NCI-H2196 (cell line): ENCODE data around the gene SPSB1.
"Not testable (repeated sequence)": the region's sequence is repeated elsewhere in the genome, so short reads cannot be mapped to it uniquely, and the experiment has no call there.

Experiments
- DNase-seq: peaks from one replicate; lab custom pipeline; 2025; ENCODE audit not compliant: unreplicated experiment; lab: John Stamatoyannopoulos, UW

Gene SPSB1

DNA sequence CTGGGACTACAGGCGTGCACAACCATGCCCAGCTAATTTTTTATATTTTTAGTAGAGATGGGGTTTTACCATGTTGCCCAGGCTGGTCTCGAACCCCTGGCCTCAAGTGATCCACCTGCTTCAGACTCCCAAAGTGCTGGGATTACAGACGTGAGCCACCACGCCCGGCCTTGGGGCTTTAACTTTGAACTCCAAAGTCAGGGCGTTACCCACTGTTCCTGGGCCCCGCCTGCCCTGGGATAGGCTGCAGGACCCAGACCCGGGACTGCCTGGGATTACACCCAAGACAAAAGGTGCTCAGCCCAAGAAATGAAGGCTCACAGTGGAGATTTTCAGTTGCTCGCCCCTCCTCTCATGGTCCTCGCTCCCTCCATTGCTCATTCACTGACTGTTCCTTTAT lies 92.7 kb downstream of the SPSB1 start:
- DNase-seq = not testable (repeated sequence)

- no peak for DNase-seq
Measured at GRCh38 chr1:9385801-9386573, 93.3 kb downstream of the SPSB1 start.

- no peak for DNase-seq
Measured at GRCh38 chr1:9388335-9389180, 95.9 kb downstream of the SPSB1 start.

- no peak for DNase-seq
Measured at GRCh38 chr1:9389968-9390367, 97.3 kb downstream of the SPSB1 start.

GRCh38 chr1:9391620-9392019 lies 98.9 kb downstream of the SPSB1 start:
- DNase-seq = no peak

DNA sequence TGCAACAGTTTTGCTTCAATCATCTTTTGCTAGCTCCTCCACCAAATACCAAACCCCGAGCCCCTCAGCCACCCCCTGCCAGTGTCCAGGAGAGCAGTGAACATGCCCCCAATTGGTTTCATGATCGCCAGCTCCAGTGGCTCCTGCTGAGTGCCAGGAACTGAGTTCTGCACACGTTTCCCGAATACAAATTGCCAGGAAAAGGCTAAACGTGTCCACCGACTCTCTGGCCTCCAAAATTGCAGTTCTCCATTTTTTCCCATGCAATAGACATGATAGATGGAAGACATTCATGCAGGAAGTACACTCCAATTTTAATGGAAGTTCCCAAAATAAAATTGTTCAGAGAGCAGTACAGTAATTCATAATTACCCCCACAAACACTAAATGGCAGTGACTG lies 101.3 kb downstream of the SPSB1 start:
- DNase-seq = no peak

DNA sequence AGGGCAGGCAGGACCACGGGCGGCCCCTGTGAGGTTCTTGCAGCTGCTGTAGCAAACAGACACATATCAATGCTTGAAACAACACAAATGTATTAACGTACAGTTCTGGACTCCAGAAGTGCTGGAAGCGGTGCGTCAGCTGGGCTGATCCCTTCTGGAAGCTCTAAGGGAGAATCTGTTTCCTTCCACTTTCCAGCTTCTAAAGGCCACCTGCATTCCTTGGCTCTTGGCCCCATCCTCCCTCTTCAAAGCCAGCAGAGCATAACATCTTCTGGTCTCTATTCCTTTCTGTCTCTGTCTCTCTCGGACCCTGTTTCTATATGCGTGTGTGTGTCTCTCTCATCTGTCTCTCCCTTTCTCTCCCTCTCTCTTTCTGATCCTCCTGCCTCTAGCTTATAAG lies 102.3 kb downstream of the SPSB1 start:
- no peak for DNase-seq

GRCh38 chr1:9397047-9397446 lies 104.4 kb downstream of the SPSB1 start:
- no peak for DNase-seq

GRCh38 chr1:9397997-9398526 lies 105.4 kb downstream of the SPSB1 start:
- no peak for DNase-seq

DNA sequence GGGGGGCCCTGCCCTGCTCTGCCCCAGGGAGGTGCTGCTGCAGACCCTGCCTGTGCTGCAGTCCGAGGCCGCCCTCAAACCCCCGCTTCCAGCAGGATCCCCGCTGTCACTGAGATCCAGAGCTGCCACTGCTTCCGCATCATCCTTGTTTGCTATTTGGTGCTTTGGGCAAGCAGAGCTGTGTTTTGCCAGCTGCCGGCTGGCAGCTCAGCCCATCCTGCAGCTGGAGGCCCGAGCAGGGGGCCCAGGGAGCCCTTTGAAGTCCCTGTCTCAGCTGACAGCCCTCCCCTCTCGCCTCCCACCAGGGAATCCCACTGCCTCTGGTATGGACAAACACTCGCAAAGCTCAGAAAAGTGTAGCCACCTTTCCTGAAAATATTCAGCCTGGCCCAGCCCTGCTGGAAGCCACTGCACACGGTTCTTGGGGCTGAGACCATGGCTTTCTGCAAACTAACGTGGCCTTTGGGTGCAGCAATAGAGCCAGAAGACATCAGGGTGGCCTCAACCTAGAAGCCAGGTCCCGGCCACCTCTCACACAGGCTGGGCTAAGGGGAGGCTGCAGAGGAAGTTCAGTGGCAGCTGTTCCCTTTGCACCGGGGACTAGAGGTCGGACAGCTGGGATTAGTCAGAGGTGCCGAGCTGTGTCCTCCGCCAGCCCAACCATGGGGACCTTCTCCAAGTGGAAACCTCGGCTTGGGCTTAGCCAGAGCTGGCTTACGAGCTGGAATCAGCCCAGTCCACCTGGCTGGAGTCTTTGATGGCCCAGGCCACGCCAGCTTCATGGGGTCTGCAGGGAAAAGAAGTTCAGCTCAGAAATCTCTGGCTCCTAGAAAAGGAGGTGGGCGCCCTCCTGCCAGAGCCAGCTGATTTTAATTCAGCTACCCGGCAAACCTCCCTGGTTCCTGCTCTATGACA lies 107.1 kb downstream of the SPSB1 start:
- DNase-seq = peak; percentile 21

DNA sequence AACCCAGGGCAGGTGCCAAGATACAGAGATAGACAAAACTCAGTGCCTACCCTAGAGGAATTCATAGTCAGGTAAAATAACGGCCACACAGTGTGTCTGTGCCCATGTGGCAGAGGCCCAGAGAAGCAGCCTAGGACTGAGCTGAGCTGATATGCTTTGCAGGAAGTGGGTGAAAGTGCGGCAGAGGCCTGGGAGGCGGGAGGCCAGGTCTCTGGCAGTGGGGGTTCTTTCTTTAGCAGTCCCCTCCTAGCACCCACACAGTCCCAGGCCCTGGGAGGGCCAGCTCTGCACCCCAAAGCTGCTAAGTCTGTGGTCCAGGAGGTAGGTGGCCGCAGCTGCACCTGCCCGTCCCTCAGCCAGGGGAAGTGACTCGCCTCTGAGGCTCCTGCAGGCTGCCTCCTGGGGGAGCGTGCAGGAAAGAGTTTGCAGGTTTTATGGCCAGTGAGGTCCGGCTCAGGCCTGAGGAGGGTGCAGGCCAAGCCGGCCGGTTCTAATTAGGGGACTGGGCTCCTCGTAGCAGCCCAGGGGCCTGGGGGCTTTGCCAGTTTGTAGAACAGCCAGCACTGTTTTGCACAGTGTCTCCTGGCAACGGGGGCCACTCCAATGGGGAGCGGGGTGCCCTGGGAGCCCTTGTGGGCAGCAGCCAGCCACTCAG lies 107.9 kb downstream of the SPSB1 start:
- DNase-seq = no peak

GRCh38 chr1:9401080-9401453 lies 108.4 kb downstream of the SPSB1 start:
- no peak for DNase-seq

DNA sequence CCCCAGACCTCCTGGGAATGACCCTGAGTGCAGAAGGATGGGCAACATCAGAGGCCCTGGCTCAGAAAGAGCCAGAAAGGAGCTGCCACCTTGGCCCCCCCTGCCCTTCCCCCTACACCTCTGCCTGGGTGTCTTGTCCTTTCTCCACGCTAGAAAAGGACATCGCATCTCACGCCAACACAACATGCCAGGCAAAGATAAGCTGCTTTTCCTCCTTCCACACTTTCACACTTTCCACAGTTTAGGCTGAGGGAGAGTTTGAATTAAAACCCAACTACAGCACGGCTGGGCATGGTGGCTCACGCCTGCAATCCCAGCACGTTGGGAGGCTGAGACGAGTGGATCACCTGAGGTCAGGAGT lies 109.5 kb downstream of the SPSB1 start:
- no peak for DNase-seq

DNA sequence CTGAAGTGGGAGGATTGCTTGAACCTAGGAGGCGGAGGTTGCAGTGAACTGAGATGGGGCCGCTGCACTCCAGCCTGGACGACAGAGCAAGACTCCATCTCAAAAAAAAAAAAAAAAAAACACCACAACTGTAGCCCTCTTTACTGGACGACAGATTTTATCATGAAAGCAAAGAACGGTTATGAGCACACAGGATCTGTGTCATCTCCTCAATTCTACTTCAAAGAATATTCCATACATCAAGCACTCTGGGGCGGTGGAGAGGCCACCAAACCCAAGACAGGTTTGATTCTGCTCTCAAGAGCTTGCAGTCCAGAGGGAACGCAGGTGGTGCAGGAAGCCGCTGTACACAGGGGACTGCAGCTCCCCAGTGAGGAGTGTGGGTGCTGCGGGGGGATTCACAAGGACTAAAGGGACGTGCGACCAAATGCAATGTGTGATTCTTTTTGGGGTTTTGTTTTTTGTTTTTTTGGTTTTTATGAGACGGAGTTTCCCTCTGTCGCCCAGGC lies 110.1 kb downstream of the SPSB1 start:
- no peak for DNase-seq

DNA sequence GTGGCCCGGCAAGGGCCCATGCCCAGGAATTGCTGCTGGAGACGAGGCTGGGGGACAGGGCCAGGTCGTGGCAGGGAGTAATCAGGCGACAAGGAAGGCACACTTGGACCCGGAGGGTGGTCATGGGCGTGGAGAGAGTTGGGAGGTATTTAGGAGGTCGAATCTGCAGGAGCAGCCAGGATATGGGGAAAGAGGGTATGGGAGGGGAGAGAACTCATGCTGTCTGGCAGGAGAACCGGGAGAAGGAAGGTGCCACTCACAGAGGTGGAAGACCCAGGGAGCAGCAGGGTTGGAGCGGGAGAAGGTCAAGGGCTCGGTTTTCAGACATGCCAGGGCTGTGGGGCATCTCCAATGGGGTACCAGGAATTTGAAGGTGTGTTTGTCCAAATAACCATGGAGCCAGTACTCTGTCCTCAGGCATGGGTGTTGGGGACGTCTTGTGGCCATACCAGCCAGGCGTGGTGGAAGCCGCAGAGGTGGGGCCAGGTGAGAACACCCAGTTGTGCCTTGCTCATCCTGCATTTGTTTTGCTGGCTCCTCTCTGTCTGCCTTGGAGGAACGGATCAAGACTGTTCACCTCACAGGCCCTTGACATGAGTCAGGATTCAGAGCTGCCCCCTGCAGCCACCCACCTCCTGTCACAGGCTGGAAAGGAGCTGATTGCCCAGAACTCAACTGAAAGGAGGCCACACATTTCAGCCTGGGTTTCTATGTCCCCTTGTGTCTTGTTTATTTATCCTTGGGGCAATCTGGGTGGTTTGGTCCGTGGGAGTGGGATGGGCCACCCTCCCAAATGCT lies 111.6 kb downstream of the SPSB1 start:
- DNase-seq = no peak

- peak; percentile 51 for DNase-seq
Measured at GRCh38 chr1:9406111-9406510, 113.4 kb downstream of the SPSB1 start.

- DNase-seq = no peak
Measured at GRCh38 chr1:9410737-9411297, 118.1 kb downstream of the SPSB1 start.

DNA sequence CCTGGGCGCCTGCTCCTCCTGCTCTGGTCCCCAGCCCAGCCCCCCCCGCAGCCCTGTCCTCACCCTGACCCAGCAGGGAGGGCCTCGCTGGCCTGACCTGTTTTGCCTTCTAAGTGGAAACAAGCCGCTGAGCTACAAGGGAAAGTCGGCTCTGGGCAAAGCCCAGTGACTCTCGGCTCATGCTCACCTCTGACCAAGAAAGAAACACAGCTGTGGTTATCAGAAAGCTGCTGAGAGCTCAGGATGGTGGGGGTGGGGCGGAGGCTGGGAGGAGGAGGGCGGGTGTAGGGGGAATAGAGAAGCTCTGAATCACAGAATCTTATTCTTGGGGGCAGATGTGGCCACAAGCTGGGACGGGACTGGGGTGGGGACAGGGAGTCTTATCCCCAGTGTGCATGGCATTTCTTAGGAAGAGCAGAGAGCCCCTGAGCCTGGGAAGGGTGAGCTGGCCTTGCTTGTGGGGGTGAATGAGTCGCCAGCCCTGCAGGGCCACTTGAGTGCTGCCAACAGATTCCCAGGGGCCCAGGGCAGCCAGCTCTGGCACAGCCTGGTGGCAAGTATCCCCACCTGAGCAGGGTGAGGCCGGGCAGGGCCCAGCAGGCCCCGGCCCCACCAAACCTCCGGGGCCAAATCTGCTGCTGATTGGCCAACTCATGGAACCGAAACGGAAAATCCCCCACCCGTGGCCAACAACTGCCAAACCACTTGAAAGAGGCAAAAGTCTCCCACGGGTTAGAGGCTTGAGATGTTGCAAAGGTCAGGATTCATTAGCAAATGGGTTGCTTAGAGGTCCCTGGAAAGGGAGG lies 120.6 kb downstream of the SPSB1 start:
- DNase-seq = no peak

DNA sequence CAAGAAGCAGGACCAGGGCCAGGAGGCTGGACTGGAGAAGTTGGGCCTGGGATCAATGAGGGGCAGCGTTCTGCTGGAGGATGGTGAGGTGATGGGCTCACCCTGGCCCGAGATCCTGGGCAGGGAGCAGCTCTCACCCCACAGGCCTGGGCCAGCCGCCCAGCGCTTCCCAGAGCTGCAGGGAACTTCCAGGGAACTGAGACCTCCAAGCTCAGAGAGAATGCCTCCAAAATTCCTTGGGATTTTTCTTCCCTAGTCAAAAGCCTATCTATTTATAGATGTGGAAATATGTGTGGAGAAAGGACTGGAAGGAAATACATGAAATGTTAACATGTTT lies 121.2 kb downstream of the SPSB1 start:
- no peak for DNase-seq
